Measurements from ENCODE around the gene SLC25A20.
A peak's percentile ranks its signal among the peaks of the same experiment; 100 is the strongest.

The SLC25A20 gene

GRCh38 chr3:48898383-48899234, at the start of gene SLC25A20:
TSS of gene SLC25A20 (minus strand) at chr3:48898882. CDS start at chr3:48898794, 88 bp downstream.
- no peaks in the 10 kb centered on the region for H3K36me3 ChIP-seq (ENCODE audit: insufficient read depth, low read length)
- peak within 1 kb of the TSS; percentile 88 for H3K27ac ChIP-seq (ENCODE audit: low read depth, low read length, poor library complexity, severe bottlenecking)
- no peaks in the 10 kb centered on the region for H3K27me3 ChIP-seq (ENCODE audit: insufficient read depth, low read length)
- no peaks in the 10 kb centered on the region for H4K20me1 ChIP-seq (ENCODE audit: insufficient read depth, low read length)
- no peaks in the 10 kb centered on the region for H3K9me3 ChIP-seq (ENCODE audit: low read length)
- H3K79me2 ChIP-seq (ENCODE audit: insufficient read depth, low read length): no peaks in the 10 kb centered on the region
- 0 out of 2 replicates have a peak, but pooled peaks have one; percentile 8 for TF ChIP-seq CTCF (IDR thresholded peaks at IDR 0.05; ENCODE audit: low read length)
- no peak for TF ChIP-seq EZH2 (IDR thresholded peaks at IDR 0.05; ENCODE audit: borderline replicate concordance, low read length)
- H3K9me2 ChIP-seq (ENCODE audit: low read depth, low read length): no peaks in the 10 kb centered on the region
- H3K4me3 ChIP-seq (ENCODE audit: low read depth, low read length, poor library complexity, severe bottlenecking): peak within 1 kb of the TSS; percentile 79
- peaks cover 6% of the 10 kb centered on the region for H3F3A ChIP-seq (ENCODE audit: insufficient read depth, low read length)
- H2AFZ ChIP-seq (ENCODE audit: low read length): peak within 1 kb of the TSS; percentile 23; the same call in 1 of the 2 replicates
- H3K9ac ChIP-seq (ENCODE audit: low read length): peak within 1 kb of the TSS; percentile 74
- H3K4me2 ChIP-seq (ENCODE audit: low read length): peak within 1 kb of the TSS; percentile 94
- H3K4me1 ChIP-seq (ENCODE audit: insufficient read depth, low read length, severe bottlenecking): peaks cover 31% of the 10 kb centered on the region

GRCh38 chr3:48945891-48946549, 47.3 kb upstream of the SLC25A20 start:
- Histone ChIP-seq H4K20me1 (ENCODE audit: insufficient read depth, low read length) (no peaks in the 10 kb centered on the region), H2AFZ (ENCODE audit: low read length) (no peak overlapping the region), H3K4me1 (ENCODE audit: insufficient read depth, low read length, severe bottlenecking) (peaks cover 9% of the 10 kb centered on the region), H3K9me2 (ENCODE audit: low read depth, low read length) (no peaks in the 10 kb centered on the region), H3K4me3 (ENCODE audit: low read depth, low read length, poor library complexity, severe bottlenecking) (no peak overlapping the region), H3F3A (ENCODE audit: insufficient read depth, low read length) (no peaks in the 10 kb centered on the region), H3K27ac (ENCODE audit: low read depth, low read length, poor library complexity, severe bottlenecking) (peak overlapping the region; percentile 27), H3K9me3 (ENCODE audit: low read length) (no peaks in the 10 kb centered on the region), H3K27me3 (ENCODE audit: insufficient read depth, low read length) (no peaks in the 10 kb centered on the region), H3K79me2 (ENCODE audit: insufficient read depth, low read length) (peaks cover 25% of the 10 kb centered on the region), H3K36me3 (ENCODE audit: insufficient read depth, low read length) (peaks cover 23% of the 10 kb centered on the region; the same call in 1 of the 2 replicates), H3K4me2 (ENCODE audit: low read length) (no peak overlapping the region), H3K9ac (ENCODE audit: low read length) (no peak overlapping the region)
- TF ChIP-seq EZH2 (IDR thresholded peaks at IDR 0.05; ENCODE audit: borderline replicate concordance, low read length): no peak
- no peak for TF ChIP-seq CTCF (IDR thresholded peaks at IDR 0.05; ENCODE audit: low read length)

GRCh38 chr3:48945432-48945831, 46.8 kb upstream of the SLC25A20 start:
- H3K4me1 ChIP-seq (ENCODE audit: insufficient read depth, low read length, severe bottlenecking): peaks cover 9% of the 10 kb centered on the region
- no peak overlapping the region for H3K9ac ChIP-seq (ENCODE audit: low read length)
- no peaks in the 10 kb centered on the region for H3K9me3 ChIP-seq (ENCODE audit: low read length)
- no peaks in the 10 kb centered on the region for H3F3A ChIP-seq (ENCODE audit: insufficient read depth, low read length)
- peak overlapping the region; percentile 27 for H3K27ac ChIP-seq (ENCODE audit: low read depth, low read length, poor library complexity, severe bottlenecking)
- peaks cover 23% of the 10 kb centered on the region; the same call in 1 of the 2 replicates for H3K36me3 ChIP-seq (ENCODE audit: insufficient read depth, low read length)
- peaks cover 20% of the 10 kb centered on the region for H3K79me2 ChIP-seq (ENCODE audit: insufficient read depth, low read length)
- no peak overlapping the region for H3K4me2 ChIP-seq (ENCODE audit: low read length)
- no peaks in the 10 kb centered on the region for H4K20me1 ChIP-seq (ENCODE audit: insufficient read depth, low read length)
- TF ChIP-seq EZH2 (IDR thresholded peaks at IDR 0.05; ENCODE audit: borderline replicate concordance, low read length) (no peak), CTCF (IDR thresholded peaks at IDR 0.05; ENCODE audit: low read length) (no peak)
- no peaks in the 10 kb centered on the region for H3K9me2 ChIP-seq (ENCODE audit: low read depth, low read length)
- no peaks in the 10 kb centered on the region for H3K27me3 ChIP-seq (ENCODE audit: insufficient read depth, low read length)
- no peak overlapping the region for H2AFZ ChIP-seq (ENCODE audit: low read length)
- H3K4me3 ChIP-seq (ENCODE audit: low read depth, low read length, poor library complexity, severe bottlenecking): no peak overlapping the region

Data from OCI-LY1 (cell line).